GM18520 (cell line): Measurements from ENCODE around the gene EVX2.

Source experiments
- ATAC-seq: cut with Tn5 transposase; IDR thresholded peaks from one replicate; pipeline ENCODE4 v1.9.1; 2021; ENCODE audit not compliant: unreplicated experiment

EVX2 gene

GRCh38 chr2:176096243-176096985 is 12.7 kb upstream of the EVX2 start:
- ATAC-seq: no peak

DNA sequence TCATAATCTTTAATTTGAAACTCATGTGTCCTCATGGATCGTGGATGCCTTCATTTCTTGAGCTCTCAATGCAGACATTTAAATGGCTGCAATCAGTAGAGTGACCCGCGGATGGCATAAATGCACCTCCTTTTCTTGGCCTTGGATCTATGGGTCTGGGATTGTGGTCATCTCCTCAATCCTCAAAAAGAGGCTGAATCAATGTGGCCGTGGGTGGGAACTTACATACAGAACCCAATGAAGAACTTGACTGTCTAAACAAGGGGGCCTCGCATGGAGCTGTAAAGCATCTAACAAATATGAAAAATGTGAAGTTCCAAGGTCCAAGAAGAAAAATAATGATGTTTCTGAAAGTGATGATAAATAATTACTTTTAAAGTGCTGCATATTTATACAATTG is 11.7 kb upstream of the EVX2 start:
- no peak for ATAC-seq

DNA sequence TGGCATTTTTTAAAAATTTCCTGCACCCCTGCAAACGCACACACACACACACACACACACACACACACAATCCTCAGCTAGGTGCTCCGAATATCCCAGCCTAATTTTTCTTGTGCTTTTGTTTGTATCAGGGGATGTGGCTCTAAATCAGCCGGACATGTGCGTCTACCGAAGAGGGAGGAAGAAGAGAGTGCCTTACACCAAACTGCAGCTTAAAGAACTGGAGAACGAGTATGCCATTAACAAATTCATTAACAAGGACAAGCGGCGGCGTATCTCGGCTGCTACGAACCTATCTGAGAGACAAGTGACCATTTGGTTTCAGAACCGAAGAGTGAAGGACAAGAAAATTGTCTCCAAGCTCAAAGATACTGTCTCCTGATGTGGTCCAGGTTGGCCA is 10.6 kb upstream of the EVX2 start:
- no peak for ATAC-seq

DNA sequence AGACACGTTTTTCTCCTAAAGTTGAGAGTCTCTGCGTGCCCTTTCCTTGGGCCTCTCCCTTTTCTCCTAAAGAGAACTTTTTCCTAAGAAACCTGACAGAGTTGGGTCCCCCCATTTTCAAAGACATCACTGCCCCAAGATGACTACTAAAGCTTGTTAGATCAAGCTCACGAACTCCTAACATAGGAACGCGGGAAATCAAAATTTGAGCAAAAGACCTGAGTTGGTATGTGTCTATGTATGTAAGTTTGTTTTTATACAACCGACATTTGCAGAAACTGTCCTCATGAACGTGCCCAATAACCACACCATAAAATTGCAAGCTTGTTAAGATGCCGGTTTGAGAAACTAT is 10.1 kb upstream of the EVX2 start:
- ATAC-seq: no peak

DNA sequence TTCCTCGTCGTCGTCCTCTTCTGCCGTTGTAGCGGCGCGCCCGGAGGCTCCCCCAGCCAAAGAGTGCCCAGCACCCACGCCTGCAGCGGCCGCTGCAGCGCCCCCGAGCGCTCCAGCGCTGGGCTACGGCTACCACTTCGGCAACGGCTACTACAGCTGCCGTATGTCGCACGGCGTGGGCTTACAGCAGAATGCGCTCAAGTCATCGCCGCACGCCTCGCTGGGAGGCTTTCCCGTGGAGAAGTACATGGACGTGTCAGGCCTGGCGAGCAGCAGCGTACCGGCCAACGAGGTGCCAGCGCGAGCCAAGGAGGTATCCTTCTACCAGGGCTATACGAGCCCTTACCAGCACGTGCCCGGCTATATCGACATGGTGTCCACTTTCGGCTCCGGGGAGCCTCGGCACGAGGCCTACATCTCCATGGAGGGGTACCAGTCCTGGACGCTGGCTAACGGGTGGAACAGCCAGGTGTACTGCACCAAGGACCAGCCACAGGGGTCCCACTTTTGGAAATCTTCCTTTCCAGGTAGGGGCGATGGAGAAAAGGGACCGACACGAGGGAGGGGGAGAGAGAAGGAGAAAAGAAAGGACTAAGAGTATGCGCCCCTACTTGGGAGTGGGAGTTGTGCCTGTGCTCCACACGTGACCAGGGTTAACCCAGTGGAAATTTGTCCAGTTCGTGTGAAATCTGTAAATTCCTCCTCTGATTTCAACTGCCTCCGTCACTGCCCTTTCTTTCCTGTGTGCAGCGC is 9.6 kb upstream of the EVX2 start:
- no peak for ATAC-seq

- no peak for ATAC-seq
Measured at GRCh38 chr2:176092270-176093144, 8.7 kb upstream of the EVX2 start, which contains the start of gene HOXD13. HOXD13 (plus strand) TSS chr2:176092721; CDS start chr2:176092891, 170 bp downstream.

GRCh38 chr2:176091329-176092258 is 7.8 kb upstream of the EVX2 start:
- no peak for ATAC-seq

GRCh38 chr2:176090862-176091261 is 7.1 kb upstream of the EVX2 start:
- no peak for ATAC-seq

GRCh38 chr2:176089843-176090395 is 6.2 kb upstream of the EVX2 start:
- no peak for ATAC-seq

- ATAC-seq: no peak
Measured at GRCh38 chr2:176088937-176089842, 5.4 kb upstream of the EVX2 start.

- no peak for ATAC-seq
Measured at GRCh38 chr2:176088048-176088936, 4.5 kb upstream of the EVX2 start.

GRCh38 chr2:176087330-176088047 is 3.7 kb upstream of the EVX2 start:
- no peak for ATAC-seq

- no peak for ATAC-seq
Measured at GRCh38 chr2:176085861-176086771, 2.4 kb upstream of the EVX2 start.

- no peak for ATAC-seq
Measured at GRCh38 chr2:176085120-176085788, 1.5 kb upstream of the EVX2 start.

DNA sequence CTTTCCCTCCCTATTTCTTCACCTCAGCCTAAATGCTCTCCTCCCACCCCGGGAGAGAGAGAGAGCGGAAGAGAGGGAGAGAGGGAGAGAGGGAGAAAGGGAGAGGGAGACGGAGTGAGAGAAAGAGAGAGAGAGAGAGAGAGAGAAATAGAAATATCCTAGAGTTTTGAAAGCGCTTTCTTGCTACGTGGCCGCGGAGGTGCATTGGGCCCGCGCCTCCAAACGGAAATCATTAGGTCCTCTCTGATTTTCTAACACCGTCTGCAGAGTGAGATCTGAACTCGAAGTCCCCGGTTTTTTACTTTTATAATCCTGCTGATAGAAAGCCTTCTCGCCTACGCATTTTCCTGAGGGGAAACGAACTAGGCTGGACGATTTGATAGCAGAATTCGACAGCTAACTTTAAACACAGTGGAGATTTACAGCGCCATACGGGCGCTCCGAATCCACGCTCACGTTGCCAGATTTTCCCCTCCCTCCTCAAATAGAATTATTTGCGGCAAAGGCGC is 903 bp upstream of the EVX2 start:
- no peak for ATAC-seq
